ENCODE data around the gene RRAS. TPM values are rescaled to one million over a fixed set of nuclear protein-coding genes. Genes with fewer than 3 reads are reported as not detected.

The RRAS gene
- polyA plus RNA-seq, 2 donors: 45.1 to 46.0 TPM

GRCh38 chr19:49677231-49677900, 37.4 kb upstream of the RRAS start, which contains the start of gene PRMT1:
PRMT1 (plus strand) TSS chr19:49677271; CDS start chr19:49677281, 10 bp downstream.
- H3K27ac ChIP-seq (ENCODE audit: low read depth in 2 of 2, low read length in 1 of 2): peak within 1 kb of the TSS; percentile 93 to 94
- H3K4me1 ChIP-seq (ENCODE audit: control insufficient read depth in 2 of 2, insufficient read depth in 2 of 2, low read length in 1 of 2): peaks cover 2 to 16% of the 10 kb centered on the region in 2 donors
- no peaks in the 10 kb centered on the region for H3K9me3 ChIP-seq (ENCODE audit: control insufficient read depth in 2 of 2, insufficient read depth in 1 of 2, low read depth in 1 of 2, low read length in 1 of 2)
- H3K36me3 ChIP-seq (ENCODE audit: control insufficient read depth in 2 of 2, insufficient read depth in 2 of 2, low read length in 1 of 2): peaks cover 4 to 9% of the 10 kb centered on the region in 2 donors
- 1% methylated on average over 48 to 57 of the region's 57 CpGs for WGBS, 2 donors
- H3K4me3 ChIP-seq (ENCODE audit: low read depth in 1 of 2, low read length in 2 of 2): peak within 1 kb of the TSS; percentile 79 to 96
- H3K27me3 ChIP-seq (ENCODE audit: control insufficient read depth in 1 of 2, insufficient read depth in 2 of 2, low read length in 2 of 2): no peaks in the 10 kb centered on the region

- Histone ChIP-seq H3K4me3 (ENCODE audit: low read depth in 1 of 2, low read length in 2 of 2) (peak overlapping the region; percentile 79 to 96), H3K4me1 (ENCODE audit: control insufficient read depth in 2 of 2, insufficient read depth in 2 of 2, low read length in 1 of 2) (peaks cover 2 to 19% of the 10 kb centered on the region in 2 donors), H3K9me3 (ENCODE audit: control insufficient read depth in 2 of 2, insufficient read depth in 1 of 2, low read depth in 1 of 2, low read length in 1 of 2) (no peaks in the 10 kb centered on the region), H3K27me3 (ENCODE audit: control insufficient read depth in 1 of 2, insufficient read depth in 2 of 2, low read length in 2 of 2) (no peaks in the 10 kb centered on the region), H3K36me3 (ENCODE audit: control insufficient read depth in 2 of 2, insufficient read depth in 2 of 2, low read length in 1 of 2) (peaks cover 2 to 5% of the 10 kb centered on the region in 2 donors), H3K27ac (ENCODE audit: low read depth in 2 of 2, low read length in 1 of 2) (peak overlapping the region; percentile 91 to 92)
- WGBS, 2 donors: 0% methylated on average over 34 of the region's 34 CpGs
Observed at GRCh38 chr19:49676784-49677230, 36.9 kb upstream of the RRAS start.

- Histone ChIP-seq H3K36me3 (ENCODE audit: control insufficient read depth in 2 of 2, insufficient read depth in 2 of 2, low read length in 1 of 2) (peaks cover 0 to 3% of the 10 kb centered on the region in 2 donors), H3K27me3 (ENCODE audit: control insufficient read depth in 1 of 2, insufficient read depth in 2 of 2, low read length in 2 of 2) (no peaks in the 10 kb centered on the region), H3K4me1 (ENCODE audit: control insufficient read depth in 2 of 2, insufficient read depth in 2 of 2, low read length in 1 of 2) (peaks cover 2 to 19% of the 10 kb centered on the region in 2 donors), H3K4me3 (ENCODE audit: low read depth in 1 of 2, low read length in 2 of 2) (peak overlapping the region; percentile 26 to 79), H3K9me3 (ENCODE audit: control insufficient read depth in 2 of 2, insufficient read depth in 1 of 2, low read depth in 1 of 2, low read length in 1 of 2) (no peaks in the 10 kb centered on the region), H3K27ac (ENCODE audit: low read depth in 2 of 2, low read length in 1 of 2) (peak overlapping the region; percentile 93 to 94)
- 2% methylated on average over 27 of the region's 27 CpGs for WGBS, 2 donors
Observed at GRCh38 chr19:49676136-49676783, 36.3 kb upstream of the RRAS start.

GRCh38 chr19:49672131-49672919, 32.4 kb upstream of the RRAS start:
- Histone ChIP-seq H3K27me3 (ENCODE audit: control insufficient read depth in 1 of 2, insufficient read depth in 2 of 2, low read length in 2 of 2) (no peaks in the 10 kb centered on the region), H3K9me3 (ENCODE audit: control insufficient read depth in 2 of 2, insufficient read depth in 1 of 2, low read depth in 1 of 2, low read length in 1 of 2) (no peaks in the 10 kb centered on the region), H3K4me3 (ENCODE audit: low read depth in 1 of 2, low read length in 2 of 2) (no peak overlapping the region), H3K4me1 (ENCODE audit: control insufficient read depth in 2 of 2, insufficient read depth in 2 of 2, low read length in 1 of 2) (peaks cover 0 to 6% of the 10 kb centered on the region in 2 donors), H3K27ac (ENCODE audit: low read depth in 2 of 2, low read length in 1 of 2) (peak overlapping the region in 1 of 2 donors; percentile 47), H3K36me3 (ENCODE audit: control insufficient read depth in 2 of 2, insufficient read depth in 2 of 2, low read length in 1 of 2) (peaks cover 0 to 3% of the 10 kb centered on the region in 2 donors)
- 24 to 25% methylated on average over 28 of the region's 28 CpGs for WGBS, 2 donors

- Histone ChIP-seq H3K27ac (ENCODE audit: low read depth in 2 of 2, low read length in 1 of 2) (no peak overlapping the region), H3K27me3 (ENCODE audit: control insufficient read depth in 1 of 2, insufficient read depth in 2 of 2, low read length in 2 of 2) (no peaks in the 10 kb centered on the region), H3K4me1 (ENCODE audit: control insufficient read depth in 2 of 2, insufficient read depth in 2 of 2, low read length in 1 of 2) (peaks cover 0 to 7% of the 10 kb centered on the region in 2 donors), H3K36me3 (ENCODE audit: control insufficient read depth in 2 of 2, insufficient read depth in 2 of 2, low read length in 1 of 2) (peaks cover 0 to 3% of the 10 kb centered on the region in 2 donors), H3K4me3 (ENCODE audit: low read depth in 1 of 2, low read length in 2 of 2) (no peak overlapping the region), H3K9me3 (ENCODE audit: control insufficient read depth in 2 of 2, insufficient read depth in 1 of 2, low read depth in 1 of 2, low read length in 1 of 2) (no peaks in the 10 kb centered on the region)
- WGBS, 2 donors: 83 to 86% methylated on average over 3 of the region's 3 CpGs
Observed at GRCh38 chr19:49669516-49669915, 29.6 kb upstream of the RRAS start.

GRCh38 chr19:49667473-49667872, 27.5 kb upstream of the RRAS start:
- H3K9me3 ChIP-seq (ENCODE audit: control insufficient read depth in 2 of 2, insufficient read depth in 1 of 2, low read depth in 1 of 2, low read length in 1 of 2): no peaks in the 10 kb centered on the region
- 90 to 92% methylated on average over 2 of the region's 2 CpGs for WGBS, 2 donors

GRCh38 chr19:49666120-49666444, 26.1 kb upstream of the RRAS start:
- peaks cover 7 to 20% of the 10 kb centered on the region in 2 donors for H3K36me3 ChIP-seq (ENCODE audit: control insufficient read depth in 2 of 2, insufficient read depth in 2 of 2, low read length in 1 of 2)
- peak overlapping the region; percentile 46 to 78 for H3K4me3 ChIP-seq (ENCODE audit: low read depth in 1 of 2, low read length in 2 of 2)
- 2 to 4% methylated on average over 9 of the region's 9 CpGs for WGBS, 2 donors
- peak overlapping the region; percentile 50 to 86 for H3K27ac ChIP-seq (ENCODE audit: low read depth in 2 of 2, low read length in 1 of 2)
- no peaks in the 10 kb centered on the region for H3K27me3 ChIP-seq (ENCODE audit: control insufficient read depth in 1 of 2, insufficient read depth in 2 of 2, low read length in 2 of 2)
- H3K4me1 ChIP-seq (ENCODE audit: control insufficient read depth in 2 of 2, insufficient read depth in 2 of 2, low read length in 1 of 2): peaks cover 0 to 5% of the 10 kb centered on the region in 2 donors
- no peaks in the 10 kb centered on the region for H3K9me3 ChIP-seq (ENCODE audit: control insufficient read depth in 2 of 2, insufficient read depth in 1 of 2, low read depth in 1 of 2, low read length in 1 of 2)

More at GRCh38 chr19:49667473-49667872, 27.5 kb upstream of the RRAS start:
- no peak overlapping the region for H3K4me3 ChIP-seq (ENCODE audit: low read depth in 1 of 2, low read length in 2 of 2)
- peaks cover 0 to 7% of the 10 kb centered on the region in 2 donors for H3K4me1 ChIP-seq (ENCODE audit: control insufficient read depth in 2 of 2, insufficient read depth in 2 of 2, low read length in 1 of 2)
- H3K36me3 ChIP-seq (ENCODE audit: control insufficient read depth in 2 of 2, insufficient read depth in 2 of 2, low read length in 1 of 2): peaks cover 2 to 8% of the 10 kb centered on the region in 2 donors
- H3K27ac ChIP-seq (ENCODE audit: low read depth in 2 of 2, low read length in 1 of 2): no peak overlapping the region
- H3K27me3 ChIP-seq (ENCODE audit: control insufficient read depth in 1 of 2, insufficient read depth in 2 of 2, low read length in 2 of 2): no peaks in the 10 kb centered on the region

GRCh38 chr19:49665351-49666119, 25.6 kb upstream of the RRAS start, which contains the start of the genes BCL2L12 and IRF3:
BCL2L12 (plus strand) TSS chr19:49665933; CDS start chr19:49666693, 760 bp downstream.
IRF3 (minus strand) TSS chr19:49665857; CDS start chr19:49664838, 1,019 bp downstream.
- WGBS, 2 donors: 0 to 1% methylated on average over 50 of the region's 50 CpGs
- Histone ChIP-seq H3K9me3 (ENCODE audit: control insufficient read depth in 2 of 2, insufficient read depth in 1 of 2, low read depth in 1 of 2, low read length in 1 of 2) (no peaks in the 10 kb centered on the region), H3K4me1 (ENCODE audit: control insufficient read depth in 2 of 2, insufficient read depth in 2 of 2, low read length in 1 of 2) (peaks cover 0 to 7% of the 10 kb centered on the region in 2 donors), H3K27ac (ENCODE audit: low read depth in 2 of 2, low read length in 1 of 2) (peak within 1 kb of the TSS; percentile 93 to 95), H3K36me3 (ENCODE audit: control insufficient read depth in 2 of 2, insufficient read depth in 2 of 2, low read length in 1 of 2) (peaks cover 9 to 20% of the 10 kb centered on the region in 2 donors), H3K4me3 (ENCODE audit: low read depth in 1 of 2, low read length in 2 of 2) (peak within 1 kb of the TSS; percentile 70 to 78), H3K27me3 (ENCODE audit: control insufficient read depth in 1 of 2, insufficient read depth in 2 of 2, low read length in 2 of 2) (no peaks in the 10 kb centered on the region)

- 0% methylated on average over 7 of the region's 7 CpGs for WGBS, 2 donors
- peaks cover 9 to 22% of the 10 kb centered on the region in 2 donors for H3K36me3 ChIP-seq (ENCODE audit: control insufficient read depth in 2 of 2, insufficient read depth in 2 of 2, low read length in 1 of 2)
- peaks cover 0 to 8% of the 10 kb centered on the region in 2 donors for H3K4me1 ChIP-seq (ENCODE audit: control insufficient read depth in 2 of 2, insufficient read depth in 2 of 2, low read length in 1 of 2)
- H3K27me3 ChIP-seq (ENCODE audit: control insufficient read depth in 1 of 2, insufficient read depth in 2 of 2, low read length in 2 of 2): no peaks in the 10 kb centered on the region
- H3K27ac ChIP-seq (ENCODE audit: low read depth in 2 of 2, low read length in 1 of 2): peak overlapping the region; percentile 93 to 95
- H3K9me3 ChIP-seq (ENCODE audit: control insufficient read depth in 2 of 2, insufficient read depth in 1 of 2, low read depth in 1 of 2, low read length in 1 of 2): no peaks in the 10 kb centered on the region
- peak overlapping the region; percentile 70 to 78 for H3K4me3 ChIP-seq (ENCODE audit: low read depth in 1 of 2, low read length in 2 of 2)
Observed at GRCh38 chr19:49665036-49665350, 25.1 kb upstream of the RRAS start.

Data from esophagus (tissue), 2 donors.